Raji (cell line): Measurements from ENCODE around the gene ACTG2.

ENCODE experiments used
- POLR2A ChIP-seq: IDR thresholded peaks from 2 replicates; pipeline ENCODE4 v1.6.1; 2011; ENCODE audit warnings: low read depth, low read length, control low read depth; ENCODE audit not compliant: insufficient read depth

The ACTG2 gene

DNA sequence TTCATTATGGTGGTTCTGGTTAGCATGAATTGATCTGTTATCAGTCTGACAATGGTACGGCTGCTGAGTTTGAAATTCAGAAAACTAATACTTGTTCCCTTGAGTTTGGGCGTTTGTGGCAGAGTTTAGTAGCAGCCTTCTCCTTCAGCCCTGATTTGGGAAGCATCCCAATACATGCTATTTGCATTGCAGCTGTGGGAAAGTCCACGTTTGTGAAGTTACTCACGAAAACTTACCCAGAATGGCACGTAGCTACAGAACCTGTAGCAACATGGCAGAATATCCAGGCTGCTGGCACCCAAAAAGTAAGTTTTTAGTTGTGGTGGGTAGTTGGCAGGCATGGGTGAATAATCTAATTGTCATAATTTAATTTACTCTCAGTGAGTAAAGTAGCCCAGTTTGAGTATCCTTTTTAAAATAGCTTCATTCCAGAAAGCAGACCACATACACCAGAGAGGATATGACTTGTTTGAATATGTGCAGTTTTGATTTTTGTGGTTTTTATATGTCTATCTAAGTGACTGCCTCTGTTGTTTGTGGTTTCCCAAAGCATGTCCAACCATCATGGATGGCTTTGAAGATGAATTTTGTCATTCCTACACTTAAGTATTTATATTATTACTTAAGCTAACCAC, 46.0 kb downstream of the ACTG2 start:
- no peak for TF ChIP-seq POLR2A

DNA sequence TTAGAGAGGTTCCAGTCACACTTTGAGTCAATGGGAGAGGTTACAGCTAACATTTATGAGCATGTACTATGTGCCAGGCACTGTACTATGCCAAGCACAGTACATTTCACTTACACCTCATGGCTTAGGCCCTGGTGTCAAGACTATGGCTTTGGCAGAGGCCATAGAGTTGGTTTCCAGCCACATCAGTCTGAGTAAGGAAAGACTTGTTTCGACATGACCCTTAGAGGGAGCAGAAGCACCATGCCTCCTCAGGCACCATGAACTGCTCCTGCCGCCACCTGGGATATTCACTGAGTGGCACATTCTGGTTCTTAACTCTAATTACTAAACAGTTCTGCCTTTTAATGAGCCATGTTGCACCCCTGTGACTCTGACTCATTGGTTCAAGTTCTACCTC, 46.6 kb downstream of the ACTG2 start:
- TF ChIP-seq POLR2A = no peak

- no peak for TF ChIP-seq POLR2A
Measured at GRCh38 chr2:73942664-73943063, 49.9 kb downstream of the ACTG2 start.

- no peak for TF ChIP-seq POLR2A
Measured at GRCh38 chr2:73944714-73945113, 51.9 kb downstream of the ACTG2 start.

GRCh38 chr2:73946215-73946614, 53.4 kb downstream of the ACTG2 start:
- TF ChIP-seq POLR2A = no peak

GRCh38 chr2:73946666-73947065, 53.9 kb downstream of the ACTG2 start:
- no peak for TF ChIP-seq POLR2A

GRCh38 chr2:73947412-73948018, 54.7 kb downstream of the ACTG2 start:
- TF ChIP-seq POLR2A = no peak

GRCh38 chr2:73949802-73950201, 57.0 kb downstream of the ACTG2 start:
- no peak for TF ChIP-seq POLR2A

DNA sequence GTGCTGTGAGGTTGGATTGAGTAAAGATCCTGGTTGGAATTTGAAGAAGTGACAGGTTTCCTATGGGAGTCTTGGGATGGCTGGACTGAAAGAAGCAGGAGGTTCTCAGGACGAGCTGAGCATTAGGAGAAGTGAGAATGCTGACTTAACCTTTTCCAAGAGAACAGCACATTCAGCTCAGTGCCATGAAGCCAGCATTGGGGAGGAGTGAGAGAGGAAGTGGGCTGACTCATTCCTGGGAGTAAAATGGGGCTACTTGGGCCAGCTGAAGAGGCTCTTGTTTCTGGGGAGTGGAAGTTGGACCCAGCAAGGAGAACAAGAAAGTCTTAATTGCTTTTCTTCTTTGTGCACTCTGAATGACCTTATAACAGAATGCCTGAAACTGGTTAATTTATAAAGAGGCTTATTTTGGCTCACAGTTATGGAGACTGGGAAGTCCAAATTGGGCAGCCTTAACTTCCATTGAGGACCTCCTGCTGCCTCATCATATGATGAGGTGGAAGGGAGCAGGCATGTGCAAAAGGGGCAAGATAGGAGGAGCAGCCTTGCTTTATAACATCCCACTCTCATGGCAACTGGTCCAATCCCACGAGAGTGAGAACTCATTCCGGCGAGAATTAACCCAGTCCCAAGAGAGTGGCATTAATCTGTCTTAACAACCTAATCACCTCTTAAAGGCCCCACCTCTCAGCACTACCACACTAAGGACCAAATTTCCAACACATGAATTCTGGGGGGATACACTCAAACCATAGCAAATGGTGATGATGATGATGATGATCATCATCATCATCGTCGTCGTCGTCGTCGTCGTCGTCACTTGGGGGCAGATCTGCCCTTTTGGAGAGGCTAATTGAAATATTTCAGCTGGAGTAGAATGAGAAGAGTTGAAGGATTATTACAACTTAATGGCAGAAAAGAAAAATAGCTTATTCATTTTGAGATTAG, 60.0 kb downstream of the ACTG2 start:
- TF ChIP-seq POLR2A = no peak

GRCh38 chr2:73956218-73956865, 63.5 kb downstream of the ACTG2 start:
- TF ChIP-seq POLR2A = no peak

DNA sequence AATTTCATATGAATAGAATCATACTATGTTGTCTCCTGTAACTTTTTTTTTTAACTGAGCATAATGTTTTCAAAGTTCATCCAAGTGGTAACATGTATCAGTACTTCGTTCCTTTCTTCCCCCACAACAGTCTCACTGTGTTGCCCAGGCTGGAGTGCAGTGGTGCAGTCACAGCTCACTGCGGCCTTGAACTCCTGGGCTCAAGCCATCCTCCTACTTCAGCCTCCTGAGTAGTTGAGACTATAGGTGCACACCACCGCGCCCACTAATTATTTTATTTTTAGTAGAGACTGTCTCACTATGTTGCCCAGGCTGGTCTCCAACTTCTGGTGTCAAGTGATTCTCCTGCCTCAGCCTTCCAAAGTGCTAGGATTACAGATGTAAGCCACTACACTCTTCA, 68.5 kb downstream of the ACTG2 start:
- no peak for TF ChIP-seq POLR2A

GRCh38 chr2:73961823-73962615, 69.2 kb downstream of the ACTG2 start:
- TF ChIP-seq POLR2A = no peak

- no peak for TF ChIP-seq POLR2A
Measured at GRCh38 chr2:73962798-73963197, 70.0 kb downstream of the ACTG2 start.

DNA sequence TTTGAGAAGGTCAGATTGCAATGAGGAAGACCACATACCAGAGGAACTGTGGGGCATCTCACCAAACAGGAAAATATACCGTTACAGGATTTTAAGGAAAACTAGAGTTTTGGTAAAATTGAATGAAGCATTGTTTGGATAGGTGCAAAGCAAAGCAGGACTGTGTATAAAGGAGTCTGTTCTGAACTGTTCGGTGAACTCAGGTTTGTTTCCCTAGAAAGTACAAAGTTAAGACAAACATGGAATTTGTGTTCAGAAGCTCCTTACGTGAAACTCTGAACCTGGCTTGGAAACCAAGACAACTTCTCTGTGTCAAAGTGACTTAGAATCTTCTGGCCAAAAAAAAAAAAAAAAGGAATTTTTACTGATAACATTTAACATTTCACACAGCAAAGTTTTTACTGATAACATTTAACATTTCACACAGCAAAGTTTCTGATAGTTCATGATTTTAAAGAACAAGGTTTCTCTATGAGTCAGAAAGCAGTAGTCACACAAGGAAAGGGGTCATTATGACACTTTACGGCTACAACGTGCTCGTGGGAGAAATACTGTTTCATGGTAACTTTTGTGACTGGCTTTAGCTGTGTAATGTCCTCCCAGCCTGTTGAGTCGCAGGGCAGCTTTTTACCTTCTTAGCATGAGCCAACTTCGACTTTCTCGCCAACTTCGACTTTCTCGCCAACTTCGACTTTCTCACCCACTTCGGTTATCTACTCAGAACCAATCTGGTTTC, 70.7 kb downstream of the ACTG2 start:
- TF ChIP-seq POLR2A = no peak

DNA sequence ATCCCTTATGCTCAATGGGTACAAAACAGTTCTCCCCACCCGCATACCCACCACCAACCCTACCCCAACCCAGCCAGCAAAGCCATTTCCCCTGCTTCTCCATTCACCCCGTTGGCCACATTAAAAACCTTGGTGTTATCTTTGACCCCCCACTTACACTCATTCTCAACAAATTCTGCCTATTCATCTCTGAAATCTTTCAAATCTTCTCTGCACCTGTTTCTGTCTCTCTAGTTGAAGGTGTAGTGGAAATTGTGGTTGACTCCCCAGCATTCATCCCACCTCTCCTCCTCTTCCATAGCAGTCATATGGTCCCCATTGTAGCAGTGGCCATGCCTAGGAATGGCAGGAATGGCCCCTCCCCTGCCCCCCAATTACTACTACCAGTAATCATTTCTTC, 71.4 kb downstream of the ACTG2 start:
- TF ChIP-seq POLR2A = no peak

DNA sequence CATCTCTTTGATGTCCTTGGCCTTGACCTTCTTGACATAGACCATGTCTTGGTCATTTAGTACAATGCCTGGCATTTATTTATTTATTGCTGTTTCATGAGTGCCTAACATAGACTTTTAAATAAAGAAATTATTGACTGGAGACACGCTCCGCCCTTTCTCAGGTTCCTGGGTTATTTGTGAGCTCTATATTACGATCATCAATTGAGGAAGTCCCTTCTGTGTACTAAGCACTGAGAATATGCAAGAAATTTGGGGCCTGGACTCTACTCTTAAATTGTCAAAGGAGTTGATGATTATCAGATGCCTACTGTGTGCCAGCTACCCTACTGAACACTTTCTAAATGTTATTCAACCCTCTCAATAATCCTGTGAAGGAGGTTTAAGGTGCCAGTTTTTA, 72.2 kb downstream of the ACTG2 start:
- TF ChIP-seq POLR2A = no peak
